Stimulated activated naive CD8-positive, alpha-beta T cell treated with anti-CD3 and anti-CD28 coated beads, Interleukin-15, amount 100 ng/mL, for 72 hours (primary cell): ENCODE data around the gene BNIP1.
"Not testable (repeated sequence)": the region's sequence is repeated elsewhere in the genome, so short reads cannot be mapped to it uniquely, and the experiment has no call there.

Experiments used
- ATAC-seq: fragments of 150-1000 bp; cut with Tn5 transposase; 2 replicates; pipeline ENCODE4 v1.10.0; 2021; ENCODE audit warnings: mild to moderate bottlenecking, moderate library complexity
- DNase-seq, 2 donors: peaks; one replicate each; pipeline ENCODE4 v3.0.0; 2021 to 2022
- H3K27ac Mint-ChIP-seq, 2 donors: one replicate each; pipeline ENCODE4 v1.8.0; 2022; ENCODE audit warnings: mild to moderate bottlenecking in 2 of 2, mixed read lengths in 2 of 2, moderate library complexity in 2 of 2
- H3K27me3 Mint-ChIP-seq: one replicate; pipeline ENCODE4 v1.8.0; 2022; ENCODE audit warnings: mixed read lengths
- H3K4me1 Mint-ChIP-seq: one replicate; pipeline ENCODE4 v1.8.0; 2022; ENCODE audit warnings: mild to moderate bottlenecking, mixed read lengths
- H3K4me3 Mint-ChIP-seq, 2 donors: one replicate each; pipeline ENCODE4 v1.8.0; 2022; ENCODE audit warnings: mild to moderate bottlenecking in 2 of 2, mixed read lengths in 2 of 2, moderate library complexity in 1 of 2
- H3K9me3 Mint-ChIP-seq, 2 donors: one replicate each; pipeline ENCODE4 v1.8.0; 2022; ENCODE audit warnings: mixed read lengths in 2 of 2

BNIP1 gene

GRCh38 chr5:173144200-173145176 lies at the start of gene BNIP1:
Gene BNIP1, plus strand, starts transcription at chr5:173144531. Its CDS starts 15 bp downstream, at chr5:173144546.
- H3K9me3 Mint-ChIP-seq = peaks cover 5 to 8% of the 10 kb centered on the region in 2 donors
- H3K27me3 Mint-ChIP-seq = no peaks in the 10 kb centered on the region
- H3K4me1 Mint-ChIP-seq = peaks cover 20% of the 10 kb centered on the region
- peak within 1 kb of the TSS; percentile 96 to 98 for H3K4me3 Mint-ChIP-seq
- DNase-seq (peak; percentile 96), ATAC-seq (peak; percentile 97)
- peak within 1 kb of the TSS; percentile 98 to 99 for H3K27ac Mint-ChIP-seq

GRCh38 chr5:173098787-173099186 lies 45.5 kb upstream of the BNIP1 start:
- DNase-seq = no peak
- peak overlapping the region in 1 of 2 donors; percentile 68 for H3K27ac Mint-ChIP-seq
- no peak overlapping the region for H3K4me3 Mint-ChIP-seq
- H3K4me1 Mint-ChIP-seq = peaks cover 44% of the 10 kb centered on the region
- H3K27me3 Mint-ChIP-seq = no peaks in the 10 kb centered on the region
- H3K9me3 Mint-ChIP-seq = peaks cover 6 to 8% of the 10 kb centered on the region in 2 donors
- ATAC-seq = no peak

GRCh38 chr5:173099461-173099860 lies 44.9 kb upstream of the BNIP1 start:
- peaks cover 38% of the 10 kb centered on the region for H3K4me1 Mint-ChIP-seq
- H3K9me3 Mint-ChIP-seq = peaks cover 6 to 8% of the 10 kb centered on the region in 2 donors
- H3K4me3 Mint-ChIP-seq = no peak overlapping the region
- peak overlapping the region in 1 of 2 donors; percentile 11 for H3K27ac Mint-ChIP-seq
- H3K27me3 Mint-ChIP-seq = no peaks in the 10 kb centered on the region
- no peak for DNase-seq
- no peak for ATAC-seq

GRCh38 chr5:173101245-173101644 lies 43.1 kb upstream of the BNIP1 start:
- Mint-ChIP-seq H3K4me1 (peaks cover 36% of the 10 kb centered on the region), H3K4me3 (no peak overlapping the region), H3K27ac (no peak overlapping the region), H3K27me3 (no peaks in the 10 kb centered on the region), H3K9me3 (peaks cover 6 to 8% of the 10 kb centered on the region in 2 donors)
- no peak for ATAC-seq
- DNase-seq = no peak

GRCh38 chr5:173103411-173103810 lies 40.9 kb upstream of the BNIP1 start:
- Mint-ChIP-seq H3K4me1 (peaks cover 19% of the 10 kb centered on the region), H3K27me3 (no peaks in the 10 kb centered on the region), H3K9me3 (peaks cover 6 to 8% of the 10 kb centered on the region in 2 donors), H3K4me3 (no peak overlapping the region), H3K27ac (no peak overlapping the region)
- ATAC-seq (no peak), DNase-seq (no peak)

GRCh38 chr5:173108914-173109313 lies 35.4 kb upstream of the BNIP1 start:
- H3K9me3 Mint-ChIP-seq = no peaks in the 10 kb centered on the region
- H3K4me1 Mint-ChIP-seq = peaks cover 23% of the 10 kb centered on the region
- no peaks in the 10 kb centered on the region for H3K27me3 Mint-ChIP-seq
- no peak for DNase-seq
- no peak for ATAC-seq
- H3K27ac Mint-ChIP-seq = peak overlapping the region in 1 of 2 donors; percentile 86
- H3K4me3 Mint-ChIP-seq = no peak overlapping the region

GRCh38 chr5:173114536-173114935 lies 29.8 kb upstream of the BNIP1 start:
- ATAC-seq = no peak

GRCh38 chr5:173119719-173120118 lies 24.6 kb upstream of the BNIP1 start:
- Mint-ChIP-seq H3K4me3 (no peak overlapping the region), H3K9me3 (no peaks in the 10 kb centered on the region), H3K4me1 (peaks cover 3% of the 10 kb centered on the region), H3K27me3 (no peaks in the 10 kb centered on the region), H3K27ac (no peak overlapping the region)
- DNase-seq = no peak
- no peak for ATAC-seq

More at GRCh38 chr5:173114536-173114935, 29.8 kb upstream of the BNIP1 start:
- Mint-ChIP-seq H3K4me1 (peaks cover 24% of the 10 kb centered on the region), H3K27me3 (no peaks in the 10 kb centered on the region), H3K27ac (no peak overlapping the region), H3K9me3 (no peaks in the 10 kb centered on the region), H3K4me3 (no peak overlapping the region)
- DNase-seq = no peak

GRCh38 chr5:173123416-173123815 lies 20.9 kb upstream of the BNIP1 start:
- DNase-seq = no peak
- no peak for ATAC-seq
- Mint-ChIP-seq H3K27me3 (no peaks in the 10 kb centered on the region), H3K9me3 (no peaks in the 10 kb centered on the region), H3K4me3 (no peak overlapping the region), H3K27ac (no peak overlapping the region), H3K4me1 (no peaks in the 10 kb centered on the region)

- not testable (repeated sequence) for DNase-seq, H3K9me3 Mint-ChIP-seq, H3K27ac Mint-ChIP-seq, H3K4me3 Mint-ChIP-seq, H3K27me3 Mint-ChIP-seq, H3K4me1 Mint-ChIP-seq, ATAC-seq
Measured at GRCh38 chr5:173132166-173132565, 12.2 kb upstream of the BNIP1 start.

GRCh38 chr5:173138707-173139106 lies 5.6 kb upstream of the BNIP1 start:
- H3K9me3 Mint-ChIP-seq = no peaks in the 10 kb centered on the region
- ATAC-seq = no peak
- DNase-seq = no peak
- H3K27me3 Mint-ChIP-seq = no peaks in the 10 kb centered on the region
- no peak overlapping the region for H3K4me3 Mint-ChIP-seq
- H3K27ac Mint-ChIP-seq = no peak overlapping the region
- peaks cover 4% of the 10 kb centered on the region for H3K4me1 Mint-ChIP-seq

- H3K4me3 Mint-ChIP-seq = no peak overlapping the region
- H3K9me3 Mint-ChIP-seq = no peaks in the 10 kb centered on the region
- ATAC-seq = no peak
- no peak for DNase-seq
- peaks cover 5% of the 10 kb centered on the region for H3K4me1 Mint-ChIP-seq
- peak overlapping the region in 1 of 2 donors; percentile 12 for H3K27ac Mint-ChIP-seq
- no peaks in the 10 kb centered on the region for H3K27me3 Mint-ChIP-seq
Measured at GRCh38 chr5:173139631-173140030, 4.7 kb upstream of the BNIP1 start.

GRCh38 chr5:173140769-173141168 lies 3.6 kb upstream of the BNIP1 start:
- no peak for ATAC-seq
- Mint-ChIP-seq H3K27ac (peak overlapping the region in 1 of 2 donors; percentile 6), H3K4me1 (peaks cover 15% of the 10 kb centered on the region), H3K4me3 (no peak overlapping the region), H3K27me3 (no peaks in the 10 kb centered on the region), H3K9me3 (no peaks in the 10 kb centered on the region)
- no peak for DNase-seq

- ATAC-seq = no peak
- Mint-ChIP-seq H3K4me1 (peaks cover 20% of the 10 kb centered on the region), H3K27me3 (no peaks in the 10 kb centered on the region), H3K27ac (peak overlapping the region in 1 of 2 donors; percentile 36), H3K9me3 (no peaks in the 10 kb centered on the region), H3K4me3 (no peak overlapping the region)
- DNase-seq = no peak
Measured at GRCh38 chr5:173143567-173143966, 764 bp upstream of the BNIP1 start.

- H3K27me3 Mint-ChIP-seq = no peaks in the 10 kb centered on the region
- no peak overlapping the region for H3K4me3 Mint-ChIP-seq
Measured at GRCh38 chr5:173148354-173148753, 4.0 kb downstream of the BNIP1 start.

GRCh38 chr5:173152547-173152946 lies 8.2 kb downstream of the BNIP1 start:
- H3K4me3 Mint-ChIP-seq = no peak overlapping the region
- H3K27ac Mint-ChIP-seq = no peak overlapping the region
- no peaks in the 10 kb centered on the region for H3K4me1 Mint-ChIP-seq
- peaks cover 5 to 10% of the 10 kb centered on the region in 2 donors for H3K9me3 Mint-ChIP-seq
- ATAC-seq (no peak), DNase-seq (no peak)
- H3K27me3 Mint-ChIP-seq = no peaks in the 10 kb centered on the region

More at GRCh38 chr5:173148354-173148753, 4.0 kb downstream of the BNIP1 start:
- DNase-seq (no peak), ATAC-seq (no peak)
- no peak overlapping the region for H3K27ac Mint-ChIP-seq
- H3K4me1 Mint-ChIP-seq = peaks cover 20% of the 10 kb centered on the region
- H3K9me3 Mint-ChIP-seq = peaks cover 5 to 10% of the 10 kb centered on the region in 2 donors
